MM.1S (cell line): ENCODE data around the gene PCTP.

ENCODE experiments used
- DNase-seq: peaks from one replicate; pipeline ENCODE4 v3.0.0-alpha.2; 2015
- H2AFZ ChIP-seq: fragments of 300-600 bp; sonication (generic); 2 replicates; pipeline ENCODE4 v1.6.0; 2016; ENCODE audit warnings: antibody characterized with exemption, low read length
- H3F3A ChIP-seq: fragments of 300-600 bp; sonication (generic); 2 replicates; pipeline ENCODE4 v1.6.1; 2016; ENCODE audit warnings: mild to moderate bottlenecking, antibody characterized with exemption, low read length, moderate library complexity, mixed read lengths; ENCODE audit not compliant: insufficient read depth
- H3K27ac ChIP-seq: fragments of 300-600 bp; sonication (generic); 2 replicates; pipeline ENCODE4 v1.5.1; 2016; ENCODE audit warnings: mild to moderate bottlenecking, low read length
- H3K27me3 ChIP-seq: fragments of 300-600 bp; sonication (generic); replicated peaks from 2 replicates; pipeline ENCODE4 v1.6.0; 2016; ENCODE audit warnings: low read length; ENCODE audit not compliant: insufficient read depth
- H3K36me3 ChIP-seq: fragments of 300-600 bp; sonication (generic); replicated peaks from 2 replicates; pipeline ENCODE4 v1.6.1; 2016; ENCODE audit warnings: mild to moderate bottlenecking, low read length, mixed read lengths; ENCODE audit not compliant: insufficient read depth
- H3K4me1 ChIP-seq: fragments of 300-600 bp; sonication (generic); 2 replicates; pipeline ENCODE4 v1.6.1; 2016; ENCODE audit warnings: low read length, mixed read lengths
- H3K4me2 ChIP-seq: fragments of 300-600 bp; sonication (generic); 2 replicates; pipeline ENCODE4 v1.6.0; 2016; ENCODE audit warnings: low read depth, low read length
- H3K4me3 ChIP-seq: fragments of 300-600 bp; sonication (generic); 2 replicates; pipeline ENCODE4 v1.5.1; 2016; ENCODE audit warnings: low read length, mixed read lengths
- H3K79me2 ChIP-seq: fragments of 300-600 bp; sonication (generic); 2 replicates; pipeline ENCODE4 v1.6.1; 2016; ENCODE audit warnings: mixed run types, low read length, mixed read lengths
- H3K9ac ChIP-seq: fragments of 300-600 bp; sonication (generic); 2 replicates; pipeline ENCODE4 v1.6.1; 2016; ENCODE audit warnings: low read length, mixed read lengths
- H3K9me2 ChIP-seq: fragments of 300-600 bp; sonication (generic); replicated peaks from 2 replicates; pipeline ENCODE4 v1.6.1; 2016; ENCODE audit warnings: mild to moderate bottlenecking, low read length, mixed read lengths; ENCODE audit not compliant: insufficient read depth
- H3K9me3 ChIP-seq: fragments of 300-600 bp; sonication (generic); replicated peaks from 2 replicates; pipeline ENCODE4 v1.6.1; 2016; ENCODE audit warnings: mild to moderate bottlenecking, low read length, mixed read lengths; ENCODE audit not compliant: insufficient read depth
- H4K20me1 ChIP-seq: fragments of 300-600 bp; sonication (generic); 2 replicates; pipeline ENCODE4 v1.6.1; 2016; ENCODE audit warnings: mild to moderate bottlenecking, low read length, moderate library complexity, mixed read lengths; ENCODE audit not compliant: insufficient read depth
- CTCF ChIP-seq: fragments of 300-600 bp; sonication (generic); IDR thresholded peaks from 2 replicates; pipeline ENCODE4 v1.5.1; 2016; ENCODE audit warnings: antibody characterized with exemption, low read length, mixed read lengths
- EZH2 ChIP-seq: fragments of 300-600 bp; sonication (generic); optimal IDR thresholded peaks from 2 replicates; pipeline ENCODE3; 2017; ENCODE audit warnings: low read depth, mild to moderate bottlenecking, antibody characterized with exemption, low read length, mixed read lengths
- EZH2phosphoT487 ChIP-seq: fragments of 300-600 bp; sonication (generic); IDR thresholded peaks from 2 replicates; pipeline ENCODE4 v1.6.1; 2018; ENCODE audit warnings: antibody characterized with exemption, low read length

The PCTP gene

DNA sequence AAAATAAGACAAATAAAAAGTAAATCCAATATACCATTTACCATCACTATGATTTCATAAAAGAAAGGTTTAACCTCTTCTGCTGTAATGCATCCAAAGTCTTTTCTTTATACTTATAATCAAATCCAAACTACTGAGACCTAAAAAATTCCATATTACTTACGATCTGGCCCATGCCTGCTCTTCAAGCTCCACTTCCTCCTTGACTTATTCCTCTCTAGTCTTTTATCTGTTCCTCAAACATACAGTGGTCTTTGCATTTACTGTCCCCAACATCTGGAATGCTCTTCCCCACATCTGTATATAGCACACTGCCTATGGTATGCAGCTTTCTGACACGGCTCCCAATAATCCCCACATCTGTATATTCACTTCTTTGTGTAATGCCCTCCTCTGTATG, 33.8 kb downstream of the PCTP start:
- H3K9me2 ChIP-seq: no peaks in the 10 kb centered on the region
- no peaks in the 10 kb centered on the region for H3K27me3 ChIP-seq
- no peaks in the 10 kb centered on the region for H3K36me3 ChIP-seq
- TF ChIP-seq EZH2 (no peak), CTCF (no peak), EZH2phosphoT487 (no peak)
- DNase-seq: no peak
- no peak overlapping the region for H3K9ac ChIP-seq
- no peak overlapping the region for H3K4me2 ChIP-seq
- no peak overlapping the region for H3K4me3 ChIP-seq
- no peaks in the 10 kb centered on the region for H3K79me2 ChIP-seq
- no peaks in the 10 kb centered on the region for H3K4me1 ChIP-seq
- no peak overlapping the region for H2AFZ ChIP-seq
- H3K9me3 ChIP-seq: no peaks in the 10 kb centered on the region
- no peaks in the 10 kb centered on the region for H3F3A ChIP-seq
- no peak overlapping the region for H3K27ac ChIP-seq
- no peaks in the 10 kb centered on the region for H4K20me1 ChIP-seq

- DNase-seq: no peak
- H2AFZ ChIP-seq: no peak overlapping the region
- no peaks in the 10 kb centered on the region for H3K4me1 ChIP-seq
Measured at GRCh38 chr17:55785181-55785580, 34.3 kb downstream of the PCTP start.

DNA sequence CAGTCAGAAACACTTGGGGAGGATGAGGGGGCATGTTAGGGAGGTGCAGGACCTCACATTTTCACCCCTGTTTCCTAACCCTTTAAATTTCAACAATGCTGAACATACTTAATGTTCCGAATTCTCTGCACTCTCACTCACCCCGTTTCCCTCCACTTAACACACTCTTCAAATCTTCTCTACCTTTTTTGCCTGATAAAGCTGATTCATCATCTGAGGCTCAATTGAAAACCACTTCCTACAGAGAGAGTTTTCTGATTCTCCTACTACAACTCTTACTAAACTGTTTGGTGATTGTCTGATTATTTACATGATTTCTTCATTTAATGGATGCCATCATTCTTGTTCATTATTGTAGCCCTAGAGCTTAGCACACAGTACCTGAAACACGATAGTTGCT, 42.4 kb downstream of the PCTP start:
- H3F3A ChIP-seq: no peaks in the 10 kb centered on the region
- no peaks in the 10 kb centered on the region for H3K9me3 ChIP-seq
- no peaks in the 10 kb centered on the region for H3K79me2 ChIP-seq
- DNase-seq: no peak
- H3K4me3 ChIP-seq: no peak overlapping the region
- TF ChIP-seq EZH2phosphoT487 (no peak), EZH2 (no peak), CTCF (no peak)
- no peaks in the 10 kb centered on the region for H3K9me2 ChIP-seq
- no peaks in the 10 kb centered on the region for H3K4me1 ChIP-seq
- no peak overlapping the region for H3K9ac ChIP-seq
- H3K27me3 ChIP-seq: no peaks in the 10 kb centered on the region
- no peaks in the 10 kb centered on the region for H3K36me3 ChIP-seq
- H3K27ac ChIP-seq: no peak overlapping the region
- H3K4me2 ChIP-seq: no peak overlapping the region
- no peaks in the 10 kb centered on the region for H4K20me1 ChIP-seq
- no peak overlapping the region for H2AFZ ChIP-seq

More at GRCh38 chr17:55785181-55785580, 34.3 kb downstream of the PCTP start:
- no peaks in the 10 kb centered on the region for H4K20me1 ChIP-seq
- H3F3A ChIP-seq: no peaks in the 10 kb centered on the region
- H3K79me2 ChIP-seq: no peaks in the 10 kb centered on the region
- no peaks in the 10 kb centered on the region for H3K9me3 ChIP-seq
- H3K27ac ChIP-seq: no peak overlapping the region
- no peak overlapping the region for H3K9ac ChIP-seq
- no peaks in the 10 kb centered on the region for H3K9me2 ChIP-seq
- H3K4me3 ChIP-seq: no peak overlapping the region
- TF ChIP-seq CTCF: no peak
- no peak for TF ChIP-seq EZH2phosphoT487
- TF ChIP-seq EZH2: no peak
- no peaks in the 10 kb centered on the region for H3K27me3 ChIP-seq
- no peak overlapping the region for H3K4me2 ChIP-seq
- H3K36me3 ChIP-seq: no peaks in the 10 kb centered on the region
